K562 (cell line): ENCODE measurements around the gene ST7. TPM values are rescaled to one million over a fixed set of nuclear protein-coding genes. Genes with fewer than 3 reads are reported as not detected.

Source experiments
- ATAC-seq: fragments of 200-7000 bp; cut with Tn5 transposase; 3 replicates; pipeline ENCODE4 v1.9.1; 2020; ENCODE audit warnings: moderate library complexity
- BruUV-seq: library from RNA; stranded (reverse); fragments of 400-500 nt; replicated peaks from 2 replicates; lab custom pipeline; 2021; lab: Mats Ljungman, UMichigan
- CTCF ChIA-PET: fragments of 300-600 bp; formaldehyde crosslinking; extraction: SDS; loops from one replicate; lab custom pipeline; 2021; ENCODE audit warnings: low intra/inter-chr PET ratio; lab: Yijun Ruan, JAX
- POLR2A ChIA-PET: fragments of 300-600, 350-650 bp; sonication (Branson Sonifier 250); formaldehyde crosslinking; extraction: SDS; loops from one replicate; lab custom pipeline; 2021; ENCODE audit warnings: antibody characterized with exemption, inconsistent platforms; lab: Yijun Ruan, JAX
- DNase-seq, 4 experiments: peaks; one replicate each; pipeline versions ENCODE4 v3.0.0 to v3.0.0-alpha.2; 2011 to 2018; ENCODE audit warnings: low spot score in 3 of 4, mixed read lengths in 3 of 4; ENCODE audit errors: extremely low read depth in 1 of 4
- FAIRE-seq: peaks from 2 replicates; lab custom pipeline; 2011; peaks lifted over from hg19 to GRCh38; lab: Jason Lieb, UNC
- H2AFZ ChIP-seq: 2 replicates; pipeline ENCODE4 v1.6.0; 2011; ENCODE audit warnings: low read depth, low read length, control low read depth, inconsistent platforms
- H3K27ac ChIP-seq: fragments of 200-600 bp; 3 replicates; pipeline ENCODE4 v1.8.0; 2011; ENCODE audit warnings: low read depth, mild to moderate bottlenecking, control low read depth, inconsistent platforms, low read length, moderate library complexity, mixed read lengths; ENCODE audit errors: extremely low read depth
- H3K27me3 ChIP-seq, 2 experiments: fragments of 300-600 bp in 1 of 2; 2 replicates in 1 of 2; 3 replicates in 1 of 2; pipeline versions ENCODE4 v1.6.0 to v1.8.0; 2011; ENCODE audit warnings: inconsistent platforms in 2 of 2, low read length in 2 of 2, mild to moderate bottlenecking in 1 of 2, mixed read lengths in 1 of 2, moderate library complexity in 1 of 2; ENCODE audit not compliant: control insufficient read depth in 2 of 2, insufficient read depth in 2 of 2
- H3K36me3 ChIP-seq: fragments of 300-600 bp; 3 replicates; pipeline ENCODE4 v1.8.0; 2011; ENCODE audit warnings: mild to moderate bottlenecking, low read length, inconsistent platforms; ENCODE audit not compliant: control insufficient read depth, insufficient read depth
- H3K4me1 ChIP-seq, 2 experiments: fragments of 200-600 bp in 1 of 2; replicated peaks in 1 of 2; 2 replicates in 1 of 2; 3 replicates in 1 of 2; pipeline versions ENCODE4 v1.5.1 to v1.8.0; 2011; ENCODE audit warnings: inconsistent platforms in 2 of 2, low read length in 2 of 2, mild to moderate bottlenecking in 1 of 2, mixed read lengths in 1 of 2, moderate library complexity in 1 of 2; ENCODE audit not compliant: control insufficient read depth in 2 of 2, insufficient read depth in 2 of 2
- H3K4me2 ChIP-seq: 2 replicates; pipeline ENCODE4 v1.6.1; 2011; ENCODE audit warnings: low read length, control low read depth, inconsistent platforms, mixed read lengths; ENCODE audit not compliant: insufficient read depth
- H3K4me3 ChIP-seq: fragments of 200-600 bp; sonication (generic), shearing (Covaris generic); 2 replicates; pipeline ENCODE4 v1.5.1; 2016; ENCODE audit warnings: control low read depth, inconsistent platforms
- H3K79me2 ChIP-seq: fragments of 200-600 bp; 3 replicates; pipeline ENCODE4 v1.8.0; 2011; ENCODE audit warnings: low read length, inconsistent platforms; ENCODE audit not compliant: control insufficient read depth, insufficient read depth
- H3K9ac ChIP-seq, 2 experiments: 2 replicates each; pipeline versions ENCODE4 v1.6.0 to v1.6.1; 2011; ENCODE audit warnings: low read depth in 2 of 2, low read length in 2 of 2, control low read depth in 1 of 2, inconsistent platforms in 1 of 2, mild to moderate bottlenecking in 1 of 2, mixed read lengths in 1 of 2; ENCODE audit not compliant: insufficient read depth in 1 of 2
- H3K9me1 ChIP-seq: one replicate; pipeline ENCODE4 v1.6.0; 2011; ENCODE audit warnings: inconsistent platforms, mild to moderate bottlenecking, low read length, moderate library complexity; ENCODE audit not compliant: control insufficient read depth, insufficient read depth
- H3K9me3 ChIP-seq: replicated peaks from 2 replicates; pipeline ENCODE4 v1.5.1; 2011; ENCODE audit warnings: low read depth, low read length, inconsistent platforms; ENCODE audit not compliant: control insufficient read depth, insufficient read depth
- H4K20me1 ChIP-seq: replicated peaks from 2 replicates; pipeline ENCODE4 v1.6.1; 2011; ENCODE audit warnings: low read length, inconsistent platforms, mixed read lengths; ENCODE audit not compliant: control insufficient read depth, insufficient read depth
- ATF1 ChIP-seq, 2 experiments: fragments of 450-650 bp in 1 of 2; IDR thresholded peaks; 2 replicates each; pipeline ENCODE4 v1.6.1; 2016; ENCODE audit warnings: missing compliant biosample characterization in 1 of 2, missing genetic modification characterization in 1 of 2
- BRF2 ChIP-seq: IDR thresholded peaks from 3 replicates; pipeline ENCODE4 v1.6.1; 2011; ENCODE audit warnings: borderline replicate concordance, mild to moderate bottlenecking; ENCODE audit not compliant: insufficient read length, insufficient read depth
- C11orf30 ChIP-seq: fragments of 450-650 bp; IDR thresholded peaks from 2 replicates; pipeline ENCODE4 v1.6.1; 2016; ENCODE audit warnings: low read depth, mild to moderate bottlenecking
- EHMT2 ChIP-seq: fragments of 450-650 bp; IDR thresholded peaks from 2 replicates; pipeline ENCODE4 v1.6.1; 2018; ENCODE audit warnings: antibody characterized with exemption
- JUND ChIP-seq, 2 experiments: IDR thresholded peaks; 2 replicates in 1 of 2; 3 replicates in 1 of 2; pipeline ENCODE4 v1.6.1; 2011; ENCODE audit warnings: borderline replicate concordance in 2 of 2, low read depth in 2 of 2, low read length in 2 of 2, improper control_type of control experiment in 1 of 2, missing biosample characterization in 1 of 2, missing genetic modification characterization in 1 of 2, missing genetic modification reagents in 1 of 2
- KDM1A ChIP-seq, 2 experiments: fragments of 450-650 bp; IDR thresholded peaks; 2 replicates each; pipeline ENCODE4 v1.6.1; 2016; ENCODE audit warnings: mild to moderate bottlenecking in 2 of 2
- MAFF ChIP-seq: IDR thresholded peaks from 2 replicates; pipeline ENCODE4 v1.6.1; 2012; ENCODE audit warnings: low read length, improper control_type of control experiment
- MAFK ChIP-seq: IDR thresholded peaks from 2 replicates; pipeline ENCODE4 v1.6.1; 2011; ENCODE audit warnings: low read length, improper control_type of control experiment
- NEUROD1 ChIP-seq: fragments of 150-350 bp; IDR thresholded peaks from 2 replicates; pipeline ENCODE4 v1.6.1; 2014; ENCODE audit warnings: borderline replicate concordance, low read length, low read depth; ENCODE audit not compliant: partially characterized antibody
- NFATC3 ChIP-seq: fragments of 450-650 bp; IDR thresholded peaks from 2 replicates; pipeline ENCODE4 v1.6.1; 2017; ENCODE audit warnings: mild to moderate bottlenecking
- NFE2 ChIP-seq: IDR thresholded peaks from 2 replicates; pipeline ENCODE4 v1.6.1; 2014; ENCODE audit warnings: antibody characterized with exemption, low read depth
- NFIC ChIP-seq: fragments of 450-650 bp; IDR thresholded peaks from 2 replicates; pipeline ENCODE4 v1.6.1; 2017; ENCODE audit warnings: mild to moderate bottlenecking, inconsistent platforms
- PCBP1 ChIP-seq: fragments of 200-400 bp; formaldehyde crosslinking; IDR thresholded peaks from 2 replicates; pipeline ENCODE4 v1.6.1; 2018; ENCODE audit warnings: mild to moderate bottlenecking, low read depth, low read length; ENCODE audit not compliant: poor library complexity, severe bottlenecking
- RBM15 ChIP-seq: fragments of 200-400 bp; formaldehyde crosslinking; IDR thresholded peaks from 2 replicates; pipeline ENCODE4 v1.6.1; 2018; ENCODE audit warnings: mild to moderate bottlenecking, low read length, moderate library complexity; ENCODE audit not compliant: insufficient read depth
- YY1 ChIP-seq, 3 experiments: IDR thresholded peaks; 2 replicates each; pipeline ENCODE4 v1.6.1; 2011; ENCODE audit warnings: low read length in 2 of 3, mild to moderate bottlenecking in 2 of 3, moderate library complexity in 2 of 3, borderline replicate concordance in 1 of 3, control low read depth in 1 of 3, low read depth in 1 of 3; ENCODE audit not compliant: insufficient read depth in 3 of 3, insufficient replicate concordance in 2 of 3, control insufficient read depth in 1 of 3, insufficient read length in 1 of 3; ENCODE audit errors: extremely low read depth in 1 of 3
- ZFX ChIP-seq: sonication (generic); formaldehyde crosslinking; IDR thresholded peaks from 2 replicates; pipeline ENCODE4 v1.8.0; 2022; ENCODE audit warnings: mild to moderate bottlenecking, missing genetic modification reagents, moderate library complexity
- ZNF316 ChIP-seq: fragments of 450-650 bp; IDR thresholded peaks from 2 replicates; pipeline ENCODE4 v1.6.1; 2016
- ZNF395 ChIP-seq: fragments of 200-800 bp; sonication (Bioruptor generic); IDR thresholded peaks from 2 replicates; pipeline ENCODE4 v1.6.1; 2017; ENCODE audit warnings: missing genetic modification characterization, missing compliant biosample characterization
- ZNF584 ChIP-seq: fragments of 200-800 bp; sonication (Bioruptor generic); IDR thresholded peaks from 2 replicates; pipeline ENCODE4 v1.6.1; 2016; ENCODE audit warnings: low read depth, mild to moderate bottlenecking, missing genetic modification characterization, missing compliant biosample characterization
- WGBS: fragments of 100-300 bp; shearing (Covaris generic); methylation state at CpG from one replicate; pipeline ENCODE4 v1.1.6; 2016; ENCODE audit warnings: low coverage, mixed read lengths; ENCODE audit not compliant: insufficient coverage; ENCODE audit errors: missing lambda C conversion rate; 5-methylcytosine and 5-hydroxymethylcytosine counted together
- in situ Hi-C: fragments of 300-500 bp; cut with MboI; formaldehyde crosslinking; loops from 4 replicates; pipeline ENCODE4 v1.15.0; 2018; ENCODE audit warnings: inconsistent platforms, mixed read lengths
- intact Hi-C: fragments of 100-400 bp; cut with micrococcal nuclease; formaldehyde crosslinking; loops from 2 replicates; pipeline ENCODE4 v1.14.2; 2022
- polyA plus RNA-seq, 8 experiments: library from polyadenylated mRNA; depleted of rRNA in 4 of 8; stranded (reverse) in 5 of 8; unstranded in 3 of 8; fragments of >200 nt; fragmentation: Nextera tagmentation in 2 of 8; fragmentation: Illumina TruSeq in 1 of 8; extraction: Ambion mirVana in 2 of 8; extraction: Trizol in 1 of 8; gene quantifications; 2 replicates each; pipeline versions ENCODE4 v1.2.1 to v1.2.3, GENCODE V29; 2011 to 2014; ENCODE audit warnings: inconsistent platforms in 1 of 8, missing spikeins in 1 of 8
- total RNA-seq, 7 experiments: library from RNA; depleted of rRNA in 6 of 7; stranded (reverse); fragments of >200 nt in 6 of 7; fragmentation: Illumina TruSeq in 2 of 7; extraction: Trizol in 2 of 7; gene quantifications; 2 replicates each; pipeline versions ENCODE4 v1.2.1 to v1.2.3, GENCODE V29; 2011 to 2021; ENCODE audit warnings: low replicate concordance in 1 of 7

Gene ST7
- total and polyA plus RNA-seq, 9 of the 15 experiments (the other 6 are each of a cell fraction or from before 2014, with no cell fraction given): 23.9 to 56.3 (median 36.9) TPM

GRCh38 chr7:117017702-117018266 is 64.5 kb downstream of the ST7 start:
- ChIA-PET POLR2A (interaction anchor here (0.9 to 2.3 kb wide), 4 partner anchors 10 to 66 kb away, joined by 3 to 10 read pairs (median 4); no protein-coding TSS in a partner anchor), CTCF (no interaction called here)
- no peak for FAIRE-seq
- peaks cover 5% of the 10 kb centered on the region; the same call in 1 of the 2 replicates for H4K20me1 ChIP-seq
- H3K27ac ChIP-seq: peak overlapping the region; percentile 85; the same call in 1 of the 3 replicates
- intact Hi-C loops: loop anchor here (5.0 to 10.0 kb wide), 2 partner anchors 155 to 803 kb away; partner anchors contain the start of genes CAPZA2 and TES
- H3K79me2 ChIP-seq: peaks cover 98% of the 10 kb centered on the region
- H3K9me1 ChIP-seq: no peaks in the 10 kb centered on the region
- TF ChIP-seq NFE2 (peak; percentile 68), MAFK (peak; percentile 23; the same call in 1 of the 2 replicates), ZFX (CRISPR knock-in tag) (peak; percentile 21; the same call in 1 of the 2 replicates), ATF1 (CRISPR knock-in tag; IDR thresholded peaks at IDR 0.05) (no peak), ATF1 (tag; IDR thresholded peaks at IDR 0.05) (no peak), KDM1A (IDR thresholded peaks at IDR 0.05) (peak in 1 of 2 experiments; percentile 38; a peak in 1 of 4 replicates), MAFF (peak; percentile 26; the same call in 1 of the 2 replicates), PCBP1 (no peak), BRF2 (no peak), YY1 (IDR thresholded peaks at IDR 0.05; ENCODE audit: borderline replicate concordance in 1 of 3, control insufficient read depth in 1 of 3, extremely low read depth in 1 of 3, insufficient read depth in 3 of 3, insufficient read length in 1 of 3, insufficient replicate concordance in 2 of 3, low read depth in 1 of 3, low read length in 2 of 3) (peak in 1 of 3 experiments; percentile 34), ZNF395 (peak; percentile 29; the same call in 1 of the 2 replicates), C11orf30 (peak; percentile 44), NEUROD1 (no peak), RBM15 (no peak), ZNF316 (0 out of 2 replicates have a peak, but pooled peaks have one; percentile 8), NFATC3 (peak; percentile 14; the same call in 1 of the 2 replicates), JUND (IDR thresholded peaks at IDR 0.05; ENCODE audit: borderline replicate concordance, low read depth, low read length) (peak; percentile 12; the same call in 1 of the 2 replicates), JUND (tag; IDR thresholded peaks at IDR 0.05; ENCODE audit: borderline replicate concordance, low read depth, low read length) (no peak), NFIC (0 out of 2 replicates have a peak, but pooled peaks have one; percentile 5), ZNF584 (CRISPR knock-in tag) (0 out of 2 replicates have a peak, but pooled peaks have one; percentile 54), EHMT2 (0 out of 2 replicates have a peak, but pooled peaks have one; percentile 33)
- H3K4me2 ChIP-seq: peak overlapping the region; percentile 47
- in situ Hi-C loops: no loop called here
- no peaks in the 10 kb centered on the region for H3K9me3 ChIP-seq
- no TSS peak for BruUV-seq
- peaks cover 26% of the 10 kb centered on the region; the same call in 2 of the 3 replicates for H3K36me3 ChIP-seq
- H3K4me1 ChIP-seq: peaks cover 14 to 70% of the 10 kb centered on the region in 2 experiments
- 23% methylated on average over 4 of the region's 4 CpGs for WGBS
- no peak for ATAC-seq
- H2AFZ ChIP-seq: no peak overlapping the region
- no peak for DNase-seq
- H3K27me3 ChIP-seq: no peaks in the 10 kb centered on the region
- peak overlapping the region; percentile 2; the same call in 1 of the 2 replicates for H3K4me3 ChIP-seq
- H3K9ac ChIP-seq: peak overlapping the region in 1 of 2 experiments; percentile 77; a peak in 1 of 4 replicates
